ENCODE data around the gene CCDC200.

GRCh38 chr17:43193251-43193650 lies 35.2 kb downstream of the CCDC200 start:
- TF ChIP-seq, protein P1, sequence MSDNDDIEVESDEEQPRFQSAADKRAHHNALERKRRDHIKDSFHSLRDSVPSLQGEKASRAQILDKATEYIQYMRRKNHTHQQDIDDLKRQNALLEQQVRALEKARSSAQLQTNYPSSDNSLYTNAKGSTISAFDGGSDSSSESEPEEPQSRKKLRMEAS (IDR thresholded peaks at IDR 0.05), result no peak
- TF ChIP-seq RAD21 (IDR thresholded peaks at IDR 0.05; ENCODE audit: low read depth), result no peak
- TF ChIP-seq, protein P2, sequence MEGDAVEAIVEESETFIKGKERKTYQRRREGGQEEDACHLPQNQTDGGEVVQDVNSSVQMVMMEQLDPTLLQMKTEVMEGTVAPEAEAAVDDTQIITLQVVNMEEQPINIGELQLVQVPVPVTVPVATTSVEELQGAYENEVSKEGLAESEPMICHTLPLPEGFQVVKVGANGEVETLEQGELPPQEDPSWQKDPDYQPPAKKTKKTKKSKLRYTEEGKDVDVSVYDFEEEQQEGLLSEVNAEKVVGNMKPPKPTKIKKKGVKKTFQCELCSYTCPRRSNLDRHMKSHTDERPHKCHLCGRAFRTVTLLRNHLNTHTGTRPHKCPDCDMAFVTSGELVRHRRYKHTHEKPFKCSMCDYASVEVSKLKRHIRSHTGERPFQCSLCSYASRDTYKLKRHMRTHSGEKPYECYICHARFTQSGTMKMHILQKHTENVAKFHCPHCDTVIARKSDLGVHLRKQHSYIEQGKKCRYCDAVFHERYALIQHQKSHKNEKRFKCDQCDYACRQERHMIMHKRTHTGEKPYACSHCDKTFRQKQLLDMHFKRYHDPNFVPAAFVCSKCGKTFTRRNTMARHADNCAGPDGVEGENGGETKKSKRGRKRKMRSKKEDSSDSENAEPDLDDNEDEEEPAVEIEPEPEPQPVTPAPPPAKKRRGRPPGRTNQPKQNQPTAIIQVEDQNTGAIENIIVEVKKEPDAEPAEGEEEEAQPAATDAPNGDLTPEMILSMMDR (IDR thresholded peaks at IDR 0.05 in 2 of 3, conservative IDR thresholded peaks at IDR 0.05 in 1 of 3; ENCODE audit: borderline replicate concordance in 1 of 3, insufficient read depth in 1 of 3, low read depth in 2 of 3, low read length in 2 of 3), result no peak
- no peak for TF ChIP-seq CEBPB (IDR thresholded peaks at IDR 0.05; ENCODE audit: low read depth)
- no peak for TF ChIP-seq ZFX (IDR thresholded peaks at IDR 0.05)
- TF ChIP-seq, protein P3, sequence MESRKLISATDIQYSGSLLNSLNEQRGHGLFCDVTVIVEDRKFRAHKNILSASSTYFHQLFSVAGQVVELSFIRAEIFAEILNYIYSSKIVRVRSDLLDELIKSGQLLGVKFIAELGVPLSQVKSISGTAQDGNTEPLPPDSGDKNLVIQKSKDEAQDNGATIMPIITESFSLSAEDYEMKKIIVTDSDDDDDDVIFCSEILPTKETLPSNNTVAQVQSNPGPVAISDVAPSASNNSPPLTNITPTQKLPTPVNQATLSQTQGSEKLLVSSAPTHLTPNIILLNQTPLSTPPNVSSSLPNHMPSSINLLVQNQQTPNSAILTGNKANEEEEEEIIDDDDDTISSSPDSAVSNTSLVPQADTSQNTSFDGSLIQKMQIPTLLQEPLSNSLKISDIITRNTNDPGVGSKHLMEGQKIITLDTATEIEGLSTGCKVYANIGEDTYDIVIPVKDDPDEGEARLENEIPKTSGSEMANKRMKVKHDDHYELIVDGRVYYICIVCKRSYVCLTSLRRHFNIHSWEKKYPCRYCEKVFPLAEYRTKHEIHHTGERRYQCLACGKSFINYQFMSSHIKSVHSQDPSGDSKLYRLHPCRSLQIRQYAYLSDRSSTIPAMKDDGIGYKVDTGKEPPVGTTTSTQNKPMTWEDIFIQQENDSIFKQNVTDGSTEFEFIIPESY (IDR thresholded peaks at IDR 0.05; ENCODE audit: extremely low read depth, insufficient replicate concordance, low read length), result no peak
- no peak for TF ChIP-seq POLR2AphosphoS5 (IDR thresholded peaks at IDR 0.05; ENCODE audit: low read depth, low read length)
- no peak for TF ChIP-seq EGR1 (IDR thresholded peaks at IDR 0.05; ENCODE audit: low read depth)
- TF ChIP-seq REST (IDR thresholded peaks at IDR 0.05; ENCODE audit: low read depth), result no peak
- TF ChIP-seq POLR2A (IDR thresholded peaks at IDR 0.05; ENCODE audit: borderline replicate concordance, extremely low read depth, insufficient read depth, insufficient read length), result no peak
- TF ChIP-seq EZH2 (IDR thresholded peaks at IDR 0.05), result no peak
- no peak for TF ChIP-seq ELF1 (IDR thresholded peaks at IDR 0.05; ENCODE audit: borderline replicate concordance, low read depth)
- no peak for TF ChIP-seq SP1 (IDR thresholded peaks at IDR 0.05; ENCODE audit: low read depth)
- no peak for TF ChIP-seq ZNF274 (IDR thresholded peaks at IDR 0.05; ENCODE audit: low read depth, low read length)
